GM12891 (cell line): ENCODE data around the gene PRSS56.

Experiments
- PAX5 ChIP-seq: IDR thresholded peaks from 2 replicates; pipeline ENCODE4 v1.6.1; 2011; ENCODE audit warnings: low read length, moderate library complexity, mild to moderate bottlenecking; ENCODE audit not compliant: insufficient read depth, severe bottlenecking
- POLR2A ChIP-seq: IDR thresholded peaks from 2 replicates; pipeline ENCODE4 v1.6.1; 2011; ENCODE audit warnings: low read depth, low read length, control low read depth
- POLR2AphosphoS5 ChIP-seq: IDR thresholded peaks from 2 replicates; pipeline ENCODE4 v1.6.1; 2011; ENCODE audit warnings: low read depth, low read length, control low read depth
- POU2F2 ChIP-seq: IDR thresholded peaks from 2 replicates; pipeline ENCODE4 v1.6.1; 2011; ENCODE audit warnings: low read depth, mild to moderate bottlenecking, control low read depth, low read length, moderate library complexity
- SPI1 ChIP-seq: IDR thresholded peaks from 2 replicates; pipeline ENCODE4 v1.6.1; 2011; ENCODE audit warnings: low read depth, low read length, control low read depth
- TAF1 ChIP-seq: IDR thresholded peaks from 2 replicates; pipeline ENCODE4 v1.6.1; 2011; ENCODE audit warnings: low read depth, low read length, control low read depth

- TF ChIP-seq POLR2A (no peak), TAF1 (no peak), POLR2AphosphoS5 (no peak), SPI1 (no peak), PAX5 (no peak), POU2F2 (no peak)
These were observed 29.7 kb upstream of the PRSS56 start for GRCh38 chr2:232490221-232491138.
